K562 (cell line): ENCODE measurements around the gene HCN4.

ENCODE experiments used
- BRD4 ChIP-seq: fragments of 200-600 bp; sonication (generic); IDR thresholded peaks from 2 replicates; pipeline ENCODE4 v1.6.1; 2017; ENCODE audit warnings: inconsistent platforms
- CBFB ChIP-seq: sonication (generic); formaldehyde crosslinking; IDR thresholded peaks from 2 replicates; pipeline ENCODE4 v1.4.0; 2020; ENCODE audit warnings: mild to moderate bottlenecking, missing genetic modification reagents
- CTCF ChIP-seq, 3 experiments: IDR thresholded peaks in 2 of 3; conservative IDR thresholded peaks in 1 of 3; 2 replicates each; pipeline ENCODE4 v1.5.1; 2011 to 2012; ENCODE audit warnings: low read length in 3 of 3, mild to moderate bottlenecking in 3 of 3, control low read depth in 2 of 3, improper control_type of control experiment in 1 of 3, inconsistent platforms in 1 of 3, low read depth in 1 of 3, mixed read lengths in 1 of 3, moderate library complexity in 1 of 3; ENCODE audit not compliant: insufficient read depth in 2 of 3
- IFI16 ChIP-seq: fragments of 250-450 bp; sonication (Bioruptor Pico); IDR thresholded peaks from 2 replicates; pipeline ENCODE4 v2.1.2; 2022; ENCODE audit warnings: mild to moderate bottlenecking, inconsistent platforms
- MEIS2 ChIP-seq: fragments of 450-650 bp; IDR thresholded peaks from 2 replicates; pipeline ENCODE4 v1.6.1; 2014; ENCODE audit warnings: mild to moderate bottlenecking; ENCODE audit not compliant: partially characterized antibody
- NCOR1 ChIP-seq: fragments of 450-650 bp; IDR thresholded peaks from 2 replicates; pipeline ENCODE4 v1.6.1; 2016; ENCODE audit warnings: mild to moderate bottlenecking, moderate library complexity
- POLR2AphosphoS5 ChIP-seq: IDR thresholded peaks from 2 replicates; pipeline ENCODE4 v1.6.1; 2011; ENCODE audit warnings: mild to moderate bottlenecking, low read depth, low read length, moderate library complexity; ENCODE audit not compliant: control insufficient read depth, insufficient read depth
- SP1 ChIP-seq: sonication (generic); formaldehyde crosslinking; IDR thresholded peaks from 2 replicates; pipeline ENCODE4 v1.8.1; 2022; ENCODE audit warnings: mild to moderate bottlenecking, missing genetic modification reagents
- ZFX ChIP-seq: sonication (generic); formaldehyde crosslinking; IDR thresholded peaks from 2 replicates; pipeline ENCODE4 v1.8.0; 2022; ENCODE audit warnings: mild to moderate bottlenecking, missing genetic modification reagents, moderate library complexity
- ZNF24 ChIP-seq: fragments of 450-650 bp; IDR thresholded peaks from 2 replicates; pipeline ENCODE4 v1.6.1; 2016
- ZNF766 ChIP-seq: fragments of 200-800 bp; sonication (Bioruptor generic); conservative IDR thresholded peaks from 2 replicates; pipeline ENCODE4 v1.6.1; 2016; ENCODE audit warnings: missing genetic modification characterization, missing compliant biosample characterization

- TF ChIP-seq IFI16 (CRISPR knock-in tag) (no peak), ZFX (no peak), ZNF24 (no peak), SP1 (no peak), NCOR1 (no peak), ZNF766 (CRISPR knock-in tag) (no peak), CBFB (no peak), CTCF (IDR thresholded peaks at IDR 0.05 in 2 of 3, conservative IDR thresholded peaks at IDR 0.05 in 1 of 3; ENCODE audit: insufficient read depth in 2 of 3, low read depth in 1 of 3, low read length in 3 of 3) (no peak), MEIS2 (no peak), POLR2AphosphoS5 (no peak), BRD4 (no peak)
These were observed 33.7 kb downstream of the HCN4 start for GRCh38 chr15:73335026-73335425.
